GM12878 (cell line): ENCODE results near the gene RABGGTB.

ENCODE experiments used
- CBX3 ChIP-seq: fragments of 200-600 bp; sonication (generic); IDR thresholded peaks from 2 replicates; pipeline ENCODE4 v1.6.1; 2016; ENCODE audit warnings: low read depth, borderline replicate concordance
- CTCF ChIP-seq, 3 experiments: IDR thresholded peaks in 2 of 3; conservative IDR thresholded peaks in 1 of 3; 2 replicates each; pipeline ENCODE4 v1.5.1; 2011; ENCODE audit warnings: low read depth in 3 of 3, low read length in 3 of 3, mild to moderate bottlenecking in 3 of 3, control low read depth in 2 of 3, moderate library complexity in 2 of 3, inconsistent platforms in 1 of 3, mixed read lengths in 1 of 3; ENCODE audit not compliant: control insufficient read depth in 2 of 3, insufficient read depth in 1 of 3; ENCODE audit errors: extremely low read depth in 1 of 3
- EGR1 ChIP-seq, 2 experiments: IDR thresholded peaks; 1 replicate in 1 of 2; 2 replicates in 1 of 2; pipeline ENCODE4 v1.6.1; 2011 to 2012; ENCODE audit warnings: low read depth in 2 of 2, low read length in 2 of 2, borderline replicate concordance in 1 of 2, mild to moderate bottlenecking in 1 of 2, moderate library complexity in 1 of 2
- ETV6 ChIP-seq, 2 experiments: fragments of 450-650 bp in 1 of 2; IDR thresholded peaks in 1 of 2; conservative IDR thresholded peaks in 1 of 2; 2 replicates each; pipeline ENCODE4 v1.6.1; 2014; ENCODE audit warnings: antibody characterized with exemption in 1 of 2, borderline replicate concordance in 1 of 2, low read depth in 1 of 2, mild to moderate bottlenecking in 1 of 2, moderate library complexity in 1 of 2
- EZH2 ChIP-seq: IDR thresholded peaks from 2 replicates; pipeline ENCODE4 v1.6.1; 2012; ENCODE audit warnings: low read depth, mild to moderate bottlenecking, control low read depth, inconsistent platforms, low read length, borderline replicate concordance; ENCODE audit not compliant: control insufficient read depth
- HDAC6 ChIP-seq: fragments of 200-600 bp; sonication (generic); IDR thresholded peaks from one replicate; pipeline ENCODE4 v1.8.0; 2017; ENCODE audit warnings: antibody characterized with exemption; ENCODE audit not compliant: unreplicated experiment
- MYC ChIP-seq: IDR thresholded peaks from 2 replicates; pipeline ENCODE4 v1.6.1; 2011; ENCODE audit warnings: mild to moderate bottlenecking, low read length, moderate library complexity, inconsistent platforms; ENCODE audit not compliant: insufficient read depth, insufficient replicate concordance, insufficient read length, severe bottlenecking
- NFYB ChIP-seq: IDR thresholded peaks from 2 replicates; pipeline ENCODE4 v1.6.1; 2011; ENCODE audit warnings: low read depth, mild to moderate bottlenecking, low read length, improper control_type of control experiment, moderate library complexity; ENCODE audit not compliant: insufficient read depth
- PKNOX1 ChIP-seq: fragments of 450-650 bp; IDR thresholded peaks from 2 replicates; pipeline ENCODE4 v1.6.1; 2016; ENCODE audit warnings: mild to moderate bottlenecking
- POLR2A ChIP-seq: IDR thresholded peaks from 2 replicates; pipeline ENCODE4 v1.6.1; 2011; ENCODE audit warnings: low read depth, mild to moderate bottlenecking, low read length
- RAD51 ChIP-seq: fragments of 450-650 bp; IDR thresholded peaks from 2 replicates; pipeline ENCODE4 v1.6.1; 2016; ENCODE audit warnings: moderate library complexity, mild to moderate bottlenecking, inconsistent platforms
- SPI1 ChIP-seq: IDR thresholded peaks from 2 replicates; pipeline ENCODE4 v1.6.1; 2011; ENCODE audit warnings: low read depth, mild to moderate bottlenecking, low read length, moderate library complexity, borderline replicate concordance; ENCODE audit not compliant: insufficient read depth
- TAF1 ChIP-seq: IDR thresholded peaks from 2 replicates; pipeline ENCODE4 v1.6.1; 2011; ENCODE audit warnings: mild to moderate bottlenecking, low read depth, low read length, borderline replicate concordance
- TF ChIP-seq, protein P1 (sequence below): fragments of 450-650 bp; formaldehyde crosslinking; IDR thresholded peaks from 2 replicates; pipeline ENCODE4 v1.4.0; 2022; ENCODE audit warnings: mild to moderate bottlenecking, moderate library complexity

GRCh38 chr1:75786901-75787493 lies 941 bp downstream of the RABGGTB start:
- TF ChIP-seq MYC (no peak), TAF1 (no peak), POLR2A (no peak), RAD51 (no peak), PKNOX1 (no peak), CTCF (IDR thresholded peaks at IDR 0.05 in 2 of 3, conservative IDR thresholded peaks at IDR 0.05 in 1 of 3; ENCODE audit: control insufficient read depth in 2 of 3, extremely low read depth in 1 of 3, insufficient read depth in 1 of 3, low read depth in 3 of 3, low read length in 3 of 3) (no peak), NFYB (no peak), SPI1 (no peak), ETV6 (conservative IDR thresholded peaks at IDR 0.05 in 1 of 2, IDR thresholded peaks at IDR 0.05 in 1 of 2; ENCODE audit: borderline replicate concordance in 1 of 2, low read depth in 1 of 2) (no peak), HDAC6 (no peak), EGR1 (IDR thresholded peaks at IDR 0.05; ENCODE audit: borderline replicate concordance in 1 of 2, low read depth in 2 of 2, low read length in 2 of 2) (no peak), EZH2 (no peak), CBX3 (no peak)
- TF ChIP-seq, protein P1, sequence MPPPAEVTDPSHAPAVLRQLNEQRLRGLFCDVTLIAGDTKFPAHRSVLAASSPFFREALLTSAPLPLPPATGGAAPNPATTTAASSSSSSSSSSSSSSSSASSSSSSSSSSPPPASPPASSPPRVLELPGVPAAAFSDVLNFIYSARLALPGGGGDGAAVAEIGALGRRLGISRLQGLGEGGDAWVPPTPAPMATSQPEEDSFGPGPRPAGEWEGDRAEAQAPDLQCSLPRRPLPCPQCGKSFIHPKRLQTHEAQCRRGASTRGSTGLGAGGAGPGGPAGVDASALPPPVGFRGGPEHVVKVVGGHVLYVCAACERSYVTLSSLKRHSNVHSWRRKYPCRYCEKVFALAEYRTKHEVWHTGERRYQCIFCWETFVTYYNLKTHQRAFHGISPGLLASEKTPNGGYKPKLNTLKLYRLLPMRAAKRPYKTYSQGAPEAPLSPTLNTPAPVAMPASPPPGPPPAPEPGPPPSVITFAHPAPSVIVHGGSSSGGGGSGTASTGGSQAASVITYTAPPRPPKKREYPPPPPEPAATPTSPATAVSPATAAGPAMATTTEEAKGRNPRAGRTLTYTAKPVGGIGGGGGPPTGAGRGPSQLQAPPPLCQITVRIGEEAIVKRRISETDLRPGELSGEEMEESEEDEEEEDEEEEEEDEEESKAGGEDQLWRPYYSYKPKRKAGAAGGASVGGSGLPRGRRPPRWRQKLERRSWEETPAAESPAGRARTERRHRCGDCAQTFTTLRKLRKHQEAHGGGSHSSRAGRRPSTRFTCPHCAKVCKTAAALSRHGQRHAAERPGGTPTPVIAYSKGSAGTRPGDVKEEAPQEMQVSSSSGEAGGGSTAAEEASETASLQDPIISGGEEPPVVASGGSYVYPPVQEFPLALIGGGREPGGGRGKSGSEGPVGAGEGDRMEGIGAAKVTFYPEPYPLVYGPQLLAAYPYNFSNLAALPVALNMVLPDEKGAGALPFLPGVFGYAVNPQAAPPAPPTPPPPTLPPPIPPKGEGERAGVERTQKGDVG (CRISPR knock-in tag): no peak
